Right lobe of liver (tissue), 6 donors: ENCODE measurements around the gene BCR. TPM values are rescaled to one million over a fixed set of nuclear protein-coding genes. Genes with fewer than 3 reads are reported as not detected.

Experiments
- ATAC-seq, 4 donors: fragments of 200-7000 bp; cut with Tn5 transposase; one replicate each; pipeline ENCODE4 v1.9.1; 2020; ENCODE audit warnings: mild to moderate bottlenecking in 4 of 4, moderate library complexity in 4 of 4
- DNase-seq, 3 donors: peaks; one replicate each; pipeline ENCODE4 v3.0.0-alpha.2; 2020
- H3K27ac ChIP-seq, 3 donors: fragments of 200-600 bp; one replicate each; pipeline ENCODE4 v1.8.0; 2022
- H3K27me3 ChIP-seq, 2 donors: fragments of 200-600 bp; one replicate each; pipeline ENCODE4 v1.8.0; 2022
- H3K36me3 ChIP-seq, 4 donors: fragments of 200-600 bp; sonication (generic) in 1 of 4; one replicate each; pipeline versions ENCODE4 v1.5.1 to v1.8.0; 2017 to 2022; ENCODE audit warnings: control low read depth in 1 of 4
- H3K4me1 ChIP-seq, 4 donors: fragments of 200-600 bp; sonication (generic) in 1 of 4; one replicate each; pipeline versions ENCODE4 v1.5.1 to v1.8.0; 2017 to 2022; ENCODE audit warnings: control low read depth in 1 of 4
- H3K4me3 ChIP-seq, 3 donors: fragments of 200-600 bp; one replicate each; pipeline ENCODE4 v1.8.0; 2022
- H3K9me3 ChIP-seq, 4 donors: fragments of 200-600 bp; sonication (generic) in 1 of 4; one replicate each; pipeline versions ENCODE4 v1.5.1 to v1.8.0; 2017 to 2022; ENCODE audit warnings: control low read depth in 1 of 4
- CTCF ChIP-seq, 4 donors: fragments of 200-600 bp in 3 of 4; fragments of 450-650 bp in 1 of 4; IDR thresholded peaks; one replicate each; pipeline versions ENCODE4 v1.5.1 to v1.8.0; 2016 to 2022; ENCODE audit warnings: antibody characterized with exemption in 4 of 4, mild to moderate bottlenecking in 2 of 4
- POLR2A ChIP-seq: fragments of 450-650 bp; IDR thresholded peaks from one replicate; pipeline ENCODE4 v1.6.1; 2017; ENCODE audit warnings: antibody characterized with exemption, mild to moderate bottlenecking
- WGBS: methylation state at CpG from one replicate; pipeline ENCODE4 v1.1.6; 2018; ENCODE audit warnings: low coverage, low lambda C conversion rate; ENCODE audit not compliant: insufficient coverage; ENCODE audit errors: missing lambda C conversion rate; 5-methylcytosine and 5-hydroxymethylcytosine counted together
- intact Hi-C, 2 donors: fragments of 100-400 bp; cut with DNase I; formaldehyde crosslinking; loops; one replicate each; pipeline versions ENCODE4 v1.11.2 to v1.14.1; 2022
- total RNA-seq, 6 experiments: library from RNA; depleted of rRNA in 2 of 6; stranded (reverse); fragments of >200 nt in 2 of 6; fragmentation: NEBNext Ultra II Directional in 3 of 6; extraction: Animal tissue kit (Norgen Biotek cat#: 25700) in 3 of 6; gene quantifications; one replicate each; pipeline versions ENCODE4 v1.1.0 to v1.2.4, GENCODE V29; 2016 to 2023
- donor health status: DM: no; HTN: yes; CAD: no.
- donor health status: DM: no; HTN: no; CAD: no.
- donor health status: DM: no; HTN: no; CAD: no.
- donor health status: DM: no; HTN: yes; CAD: no.
- donor health status: DM: no; HTN: yes; CAD: no.

The BCR gene
- total RNA-seq, 6 experiments from 2014 or later, result 22.7 to 28.8 (median 24.3) TPM

- TF ChIP-seq CTCF (IDR thresholded peaks at IDR 0.05), result no peak
- TF ChIP-seq POLR2A, result no peak
- Histone ChIP-seq H3K9me3 (no peaks in the 10 kb centered on the region), H3K36me3 (no peaks in the 10 kb centered on the region), H3K4me3 (no peak overlapping the region), H3K27me3 (no peaks in the 10 kb centered on the region), H3K4me1 (peaks cover 0 to 2% (median 0%) of the 10 kb centered on the region in 4 donors), H3K27ac (no peak overlapping the region)
- WGBS, result no CpG with 5 or more reads among the region's 14 CpGs
- DNase-seq (no peak), ATAC-seq (no peak)
- intact Hi-C loops, result no loop called here
These were observed 56.3 kb downstream of the BCR start for GRCh38 chr22:23236440-23237184.

GRCh38 chr22:23237201-23237798 is 57.0 kb downstream of the BCR start:
- H3K27me3 ChIP-seq, result no peaks in the 10 kb centered on the region
- TF ChIP-seq CTCF (IDR thresholded peaks at IDR 0.05), result no peak
- TF ChIP-seq POLR2A, result no peak
- H3K9me3 ChIP-seq, result no peaks in the 10 kb centered on the region
- no peaks in the 10 kb centered on the region for H3K36me3 ChIP-seq
- H3K27ac ChIP-seq, result no peak overlapping the region
- H3K4me1 ChIP-seq, result peaks cover 0 to 2% (median 0%) of the 10 kb centered on the region in 4 donors
- ATAC-seq (peak in 3 of 4 donors; percentile 7 to 29 (median 13)), DNase-seq (no peak)
- no peak overlapping the region for H3K4me3 ChIP-seq
- 69% methylated on average over 5 of the region's 16 CpGs for WGBS
- intact Hi-C loops, result no loop called here

GRCh38 chr22:23237841-23238240 is 57.5 kb downstream of the BCR start:
- no peaks in the 10 kb centered on the region for H3K9me3 ChIP-seq
- no peak overlapping the region for H3K27ac ChIP-seq
- H3K36me3 ChIP-seq, result no peaks in the 10 kb centered on the region
- 93% methylated on average over 8 of the region's 10 CpGs for WGBS
- no peak for ATAC-seq
- peaks cover 0 to 2% (median 0%) of the 10 kb centered on the region in 4 donors for H3K4me1 ChIP-seq
- no peak for DNase-seq
- H3K4me3 ChIP-seq, result no peak overlapping the region
- intact Hi-C loops, result no loop called here
- no peak for TF ChIP-seq POLR2A
- TF ChIP-seq CTCF (IDR thresholded peaks at IDR 0.05), result no peak
- H3K27me3 ChIP-seq, result no peaks in the 10 kb centered on the region

- no peak overlapping the region for H3K4me3 ChIP-seq
- no peaks in the 10 kb centered on the region for H3K36me3 ChIP-seq
- WGBS, result 92% methylated on average over 6 of the region's 9 CpGs
- DNase-seq (no peak), ATAC-seq (no peak)
- H3K27ac ChIP-seq, result no peak overlapping the region
- H3K9me3 ChIP-seq, result no peaks in the 10 kb centered on the region
- peaks cover 0 to 2% (median 0%) of the 10 kb centered on the region in 4 donors for H3K4me1 ChIP-seq
- TF ChIP-seq CTCF (IDR thresholded peaks at IDR 0.05) (no peak), POLR2A (no peak)
- intact Hi-C loops, result no loop called here
- no peaks in the 10 kb centered on the region for H3K27me3 ChIP-seq
These were observed 58.4 kb downstream of the BCR start for GRCh38 chr22:23238707-23239106.
